ENCODE results near the gene TYK2. TPM values are rescaled to one million over a fixed set of nuclear protein-coding genes. Genes with fewer than 3 reads are reported as not detected.

TYK2 gene
- total RNA-seq, 1 donor from 2014 or later: 115 TPM

DNA sequence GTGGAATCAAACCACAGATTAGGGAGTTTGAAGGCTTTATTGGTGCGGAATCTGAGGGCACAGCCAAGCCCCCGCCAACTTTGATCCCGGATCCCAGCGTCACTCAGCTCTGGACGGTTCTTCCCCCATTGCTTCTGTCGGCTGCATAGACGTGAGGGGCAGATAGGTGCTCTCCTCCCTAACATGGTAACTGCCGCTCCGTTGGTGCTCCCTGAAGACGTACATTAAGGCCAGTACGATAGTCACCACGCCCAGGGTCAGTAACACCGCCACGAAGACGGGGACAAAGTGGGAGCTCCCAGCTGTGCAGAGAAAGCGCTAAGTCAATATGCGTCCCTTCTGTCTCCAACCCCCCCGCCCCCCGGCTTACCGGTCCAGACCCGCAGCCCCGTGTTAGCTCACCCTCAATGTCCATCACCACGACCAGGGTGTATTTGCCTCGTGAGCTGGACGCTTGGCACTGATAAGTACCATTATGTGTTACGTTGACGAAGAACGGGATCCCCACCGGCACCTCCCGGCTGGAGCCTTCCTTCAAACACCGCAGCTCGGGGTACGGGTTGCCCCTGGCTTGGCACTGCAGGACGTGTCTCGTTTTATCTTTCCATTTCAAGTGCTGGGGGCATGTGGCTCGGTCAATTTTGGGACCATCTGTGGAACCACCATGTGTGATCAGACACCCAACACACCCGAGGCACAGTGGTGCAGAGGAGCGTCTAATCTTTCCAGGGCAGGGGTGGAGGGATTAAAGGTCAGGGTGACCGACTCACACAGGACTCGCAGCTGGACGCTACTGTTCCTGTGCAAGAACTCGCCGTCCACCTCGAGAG is 46.4 kb downstream of the TYK2 start:
- Histone ChIP-seq H3K27ac (peak overlapping the region; percentile 78), H3K4me3 (peak overlapping the region; percentile 74 to 92), H3K4me1 (peaks cover 23% of the 10 kb centered on the region), H3K36me3 (peaks cover 0 to 15% of the 10 kb centered on the region in 2 donors), H3K9me3 (no peaks in the 10 kb centered on the region), H3K27me3 (no peaks in the 10 kb centered on the region)
- no peak for DNase-seq (ENCODE audit: extremely low spot score in 2 of 2)
- intact Hi-C loops (cut with DNase I): loop anchor here (5.0 kb wide), 1 partner anchor 62 kb away; the partner anchor contains the start of gene ICAM1
- no peak for TF ChIP-seq POLR2A (IDR thresholded peaks at IDR 0.05)
- TF ChIP-seq POLR2AphosphoS5 (IDR thresholded peaks at IDR 0.05; ENCODE audit: insufficient read depth in 1 of 2, low read depth in 1 of 2): no peak

GRCh38 chr19:10332965-10333757 is 47.2 kb downstream of the TYK2 start, which contains the start of gene RAVER1:
Gene RAVER1 (minus strand): TSS chr19:10333529. CDS start chr19:10333507, 22 bp downstream.
- Histone ChIP-seq H3K4me3 (peak within 1 kb of the TSS; percentile 74 to 92), H3K27me3 (no peaks in the 10 kb centered on the region), H3K36me3 (peaks cover 0 to 23% of the 10 kb centered on the region in 2 donors), H3K4me1 (peaks cover 23% of the 10 kb centered on the region), H3K9me3 (no peaks in the 10 kb centered on the region), H3K27ac (peak within 1 kb of the TSS; percentile 78)
- intact Hi-C loops (cut with DNase I): loop anchor here (5.0 kb wide), 1 partner anchor 61 kb away; the partner anchor contains the start of gene ICAM1
- TF ChIP-seq CTCF (IDR thresholded peaks at IDR 0.05): no peak
- peak in 1 of 2 donors; percentile 51 for TF ChIP-seq POLR2A (IDR thresholded peaks at IDR 0.05)
- peak; percentile 85 to 95 for TF ChIP-seq POLR2AphosphoS5 (IDR thresholded peaks at IDR 0.05; ENCODE audit: insufficient read depth in 1 of 2, low read depth in 1 of 2)
- peak in 1 of 2 donors; percentile 96 for DNase-seq (ENCODE audit: extremely low spot score in 2 of 2)

GRCh38 chr19:10332158-10332964 is 48.0 kb downstream of the TYK2 start:
- TF ChIP-seq POLR2AphosphoS5 (IDR thresholded peaks at IDR 0.05; ENCODE audit: insufficient read depth in 1 of 2, low read depth in 1 of 2) (no peak), CTCF (IDR thresholded peaks at IDR 0.05) (no peak), POLR2A (IDR thresholded peaks at IDR 0.05) (no peak)
- peak overlapping the region; percentile 74 to 92 for H3K4me3 ChIP-seq
- H3K27ac ChIP-seq: peak overlapping the region; percentile 78
- H3K4me1 ChIP-seq: peaks cover 23% of the 10 kb centered on the region
- H3K27me3 ChIP-seq: no peaks in the 10 kb centered on the region
- DNase-seq (ENCODE audit: extremely low spot score in 2 of 2): no peak
- intact Hi-C loops (cut with DNase I): loop anchor here (5.0 kb wide), 1 partner anchor 60 kb away; the partner anchor contains the start of gene ICAM1
- no peaks in the 10 kb centered on the region for H3K9me3 ChIP-seq
- H3K36me3 ChIP-seq: peaks cover 0 to 31% of the 10 kb centered on the region in 2 donors

- Histone ChIP-seq H3K9me3 (no peaks in the 10 kb centered on the region), H3K27ac (no peak overlapping the region), H3K27me3 (no peaks in the 10 kb centered on the region), H3K36me3 (peaks cover 0 to 59% of the 10 kb centered on the region in 2 donors), H3K4me1 (peaks cover 23% of the 10 kb centered on the region), H3K4me3 (no peak overlapping the region)
- DNase-seq (ENCODE audit: extremely low spot score in 2 of 2): no peak
- TF ChIP-seq POLR2AphosphoS5 (IDR thresholded peaks at IDR 0.05; ENCODE audit: insufficient read depth in 1 of 2, low read depth in 1 of 2) (no peak), POLR2A (IDR thresholded peaks at IDR 0.05) (no peak), CTCF (IDR thresholded peaks at IDR 0.05) (no peak)
- intact Hi-C loops (cut with DNase I): loop anchor here (5.0 kb wide), 1 partner anchor 58 kb away; no protein-coding TSS in a partner anchor
These were observed 50.8 kb downstream of the TYK2 start for GRCh38 chr19:10329555-10329954.
